GM19372 (cell line): ENCODE measurements around the gene PEAR1.

Source experiments
- ATAC-seq: cut with Tn5 transposase; IDR thresholded peaks from one replicate; pipeline ENCODE4 v1.9.1; 2021; ENCODE audit warnings: mild to moderate bottlenecking, low read depth, moderate library complexity; ENCODE audit not compliant: unreplicated experiment

The PEAR1 gene

DNA sequence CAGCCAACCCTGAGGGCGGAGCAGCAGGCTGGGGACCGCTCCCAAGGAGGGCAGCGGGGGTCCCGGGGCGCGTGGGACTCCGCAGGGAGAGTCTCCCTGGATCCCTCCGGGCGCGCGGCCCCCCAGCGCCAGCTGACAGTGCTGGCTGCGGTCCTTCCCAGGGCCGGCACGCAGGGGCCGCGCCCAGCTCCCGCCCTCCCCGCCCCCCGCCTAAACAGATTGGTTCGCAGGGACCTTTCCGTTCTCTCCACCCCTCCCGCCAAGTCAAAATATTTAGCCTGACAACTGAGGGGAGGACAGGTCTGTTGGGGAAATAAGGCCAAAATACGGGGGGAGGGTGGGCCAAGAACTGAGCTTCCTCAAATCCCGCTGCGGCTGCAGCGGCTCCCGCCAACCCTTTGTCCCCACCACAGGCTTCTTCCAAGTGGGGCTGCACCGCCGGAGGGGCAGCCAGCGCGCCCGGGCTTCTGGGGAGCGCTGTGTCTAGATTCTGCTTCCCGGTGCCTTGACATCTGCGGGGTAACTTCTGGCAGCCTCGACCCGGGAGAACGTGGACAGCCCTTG is 34.5 kb upstream of the PEAR1 start, which contains the start of gene INSRR:
Gene INSRR, minus strand, starts transcription at position 159 of the 564 bp plus-strand sequence. CDS start 496 bp downstream, outside the sequence.
- no peak for ATAC-seq

GRCh38 chr1:156859523-156860112 is 33.9 kb upstream of the PEAR1 start:
- no peak for ATAC-seq

DNA sequence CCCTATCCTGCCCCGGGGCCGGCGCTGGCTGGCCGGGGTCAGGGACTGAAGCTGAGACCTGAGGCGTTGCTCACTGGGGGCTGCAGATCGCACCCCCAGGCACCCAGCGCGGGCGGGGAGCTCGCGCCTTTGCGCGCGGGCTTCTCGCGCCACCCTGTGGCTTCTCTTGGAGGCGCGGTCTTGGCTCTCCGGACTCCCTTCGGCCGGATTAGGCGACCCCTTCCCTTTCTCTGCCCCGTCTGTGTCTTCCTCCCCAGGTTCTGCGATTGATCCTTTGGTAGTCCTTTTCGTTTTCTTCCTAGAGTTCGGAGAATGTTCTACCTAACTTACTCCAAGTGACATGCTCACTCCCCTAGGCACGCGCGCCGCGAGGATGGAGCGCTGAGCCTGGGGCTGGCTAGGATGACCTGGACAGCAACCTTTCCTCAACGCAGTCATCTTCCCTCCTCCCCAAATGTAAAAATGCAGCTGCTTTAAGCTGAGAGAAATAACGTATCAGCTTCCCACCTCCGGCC is 33.3 kb upstream of the PEAR1 start:
- ATAC-seq: no peak

- no peak for ATAC-seq
These were observed 32.7 kb upstream of the PEAR1 start, which contains the start of gene NTRK1 for GRCh38 chr1:156860628-156861423. TSS of gene NTRK1 (plus strand) at chr1:156860865. CDS start at chr1:156860935, 70 bp downstream.

DNA sequence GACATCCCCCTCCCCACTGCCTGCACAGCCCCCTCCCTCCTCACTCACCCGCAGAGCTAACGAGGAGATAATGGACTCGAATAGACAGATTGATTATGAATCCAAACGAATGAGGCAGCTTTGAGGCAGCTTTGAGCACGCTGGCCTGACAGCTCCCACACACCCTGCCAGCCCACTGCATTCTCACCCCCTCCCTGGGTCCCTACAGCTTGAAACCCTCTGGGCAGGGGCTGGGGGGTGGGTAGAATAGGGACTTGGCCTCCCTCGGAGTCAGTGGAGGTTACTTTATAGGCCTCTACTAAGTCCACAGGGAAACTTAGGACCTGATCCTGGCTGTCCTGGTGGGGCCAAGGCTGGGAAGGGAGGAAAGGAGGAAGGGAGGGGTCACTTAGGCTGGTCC is 30.9 kb upstream of the PEAR1 start:
- ATAC-seq: no peak

DNA sequence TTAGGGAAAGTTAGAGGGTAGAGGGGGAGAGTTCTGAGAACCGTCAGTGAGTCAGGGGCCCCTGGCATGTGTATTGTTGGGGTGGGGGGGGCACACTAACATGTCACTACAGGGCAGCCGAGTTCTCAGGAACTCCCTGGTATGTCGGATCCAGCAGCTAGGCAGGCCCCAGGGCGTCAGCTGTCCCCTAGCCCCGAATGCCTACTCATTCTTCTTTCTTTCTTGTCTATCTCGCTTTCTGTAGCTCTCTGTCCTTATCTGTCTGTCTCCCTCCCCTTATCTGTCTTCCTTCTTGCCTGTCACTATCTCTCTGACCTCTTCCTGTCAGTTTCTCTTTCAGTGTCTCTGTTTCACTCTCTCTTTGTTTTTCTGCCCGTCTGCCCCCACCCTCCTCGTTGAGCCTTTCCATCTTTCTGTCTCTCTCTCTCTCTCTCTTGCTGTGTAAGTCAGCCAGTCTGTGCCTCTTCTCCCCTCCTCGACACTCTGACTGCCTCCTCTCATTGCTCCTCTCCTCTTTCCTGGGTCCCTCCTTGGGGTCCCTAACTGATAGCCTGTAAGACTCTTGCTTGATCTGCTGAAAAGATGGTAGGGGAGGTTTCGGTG is 30.4 kb upstream of the PEAR1 start:
- no peak for ATAC-seq

DNA sequence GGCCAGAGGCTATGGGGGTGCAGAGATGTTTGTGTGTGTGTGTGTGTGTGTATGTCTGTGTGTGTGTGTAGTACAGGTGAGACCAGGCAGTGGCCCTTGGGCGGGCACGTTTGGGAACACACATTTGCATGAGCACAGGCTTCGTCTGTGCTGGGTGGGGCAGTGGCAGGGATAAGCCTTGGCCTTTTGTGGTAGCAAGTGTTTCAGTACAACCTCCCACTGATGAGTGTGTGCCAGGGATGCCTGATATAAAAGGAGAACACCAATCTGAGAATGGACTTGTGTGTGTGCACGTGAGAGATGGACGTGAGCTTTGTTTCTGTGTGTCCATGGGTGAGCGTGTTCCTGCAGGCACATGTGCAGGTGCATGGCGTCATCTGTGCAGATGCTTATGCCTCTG is 29.9 kb upstream of the PEAR1 start:
- no peak for ATAC-seq

- no peak for ATAC-seq
These were observed 28.7 kb upstream of the PEAR1 start for GRCh38 chr1:156864796-156865195.

DNA sequence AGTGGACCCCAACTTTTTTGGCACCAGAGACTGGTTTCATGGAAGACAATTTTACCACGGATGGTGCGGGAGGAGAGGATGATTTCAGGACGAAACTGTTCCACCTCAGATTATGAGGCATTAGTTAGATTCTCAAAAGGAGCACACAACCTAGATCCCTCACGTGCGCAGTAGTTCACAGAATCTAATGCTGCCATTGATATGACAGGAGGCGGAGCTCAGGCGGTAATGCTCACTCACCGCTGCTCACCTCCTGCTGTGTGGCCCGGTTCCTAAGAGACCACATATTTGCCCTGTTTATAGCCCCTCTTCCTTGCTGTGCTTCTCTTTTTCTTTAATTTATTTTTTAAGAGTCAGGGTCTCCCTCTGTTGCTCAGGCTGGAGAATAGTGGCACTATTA is 28.3 kb upstream of the PEAR1 start:
- no peak for ATAC-seq

- ATAC-seq: no peak
These were observed 27.7 kb upstream of the PEAR1 start for GRCh38 chr1:156865865-156866248.

DNA sequence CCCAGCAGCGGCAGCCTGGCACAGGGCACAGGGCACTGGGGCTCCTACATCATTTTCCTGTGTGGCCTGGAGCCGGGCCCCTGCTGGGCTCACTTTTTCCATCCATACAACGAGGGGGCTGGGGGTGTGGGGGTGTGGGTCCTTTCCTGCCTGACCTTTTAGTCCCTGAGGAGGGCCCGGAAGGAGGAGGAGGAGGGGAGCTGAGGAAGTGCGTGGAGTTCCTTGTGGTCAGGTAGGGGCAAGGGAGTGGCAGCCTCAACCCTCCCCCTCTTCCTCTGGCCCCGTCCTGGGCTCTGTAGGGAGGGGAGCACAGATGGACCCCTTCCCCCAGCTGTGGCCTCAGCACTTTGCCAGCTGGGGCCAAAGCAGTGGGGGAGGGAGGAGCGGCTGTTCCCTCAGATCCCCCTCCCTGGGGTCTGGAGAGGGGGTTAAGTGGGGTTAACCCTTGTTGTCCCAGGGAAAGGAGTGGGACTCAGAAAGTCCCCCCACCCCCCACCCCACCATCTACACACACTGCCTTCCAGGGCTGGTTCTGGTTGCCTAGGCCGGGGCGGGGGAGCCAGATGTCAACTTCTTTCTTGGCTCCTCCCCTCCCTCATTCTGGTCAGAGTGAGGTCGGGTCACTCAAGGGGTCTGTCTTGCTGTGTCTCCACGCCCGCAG is 27.1 kb upstream of the PEAR1 start:
- no peak for ATAC-seq

GRCh38 chr1:156868341-156868740 is 25.2 kb upstream of the PEAR1 start:
- ATAC-seq: no peak

- no peak for ATAC-seq
These were observed 24.1 kb upstream of the PEAR1 start for GRCh38 chr1:156869455-156869854.

DNA sequence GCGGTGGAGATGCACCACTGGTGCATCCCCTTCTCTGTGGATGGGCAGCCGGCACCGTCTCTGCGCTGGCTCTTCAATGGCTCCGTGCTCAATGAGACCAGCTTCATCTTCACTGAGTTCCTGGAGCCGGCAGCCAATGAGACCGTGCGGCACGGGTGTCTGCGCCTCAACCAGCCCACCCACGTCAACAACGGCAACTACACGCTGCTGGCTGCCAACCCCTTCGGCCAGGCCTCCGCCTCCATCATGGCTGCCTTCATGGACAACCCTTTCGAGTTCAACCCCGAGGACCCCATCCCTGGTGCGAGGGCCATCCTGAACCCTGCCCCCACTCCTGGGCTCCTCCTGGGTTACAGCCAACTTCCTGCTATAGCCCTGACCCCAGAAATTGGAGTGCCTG is 19.9 kb upstream of the PEAR1 start:
- ATAC-seq: no peak

DNA sequence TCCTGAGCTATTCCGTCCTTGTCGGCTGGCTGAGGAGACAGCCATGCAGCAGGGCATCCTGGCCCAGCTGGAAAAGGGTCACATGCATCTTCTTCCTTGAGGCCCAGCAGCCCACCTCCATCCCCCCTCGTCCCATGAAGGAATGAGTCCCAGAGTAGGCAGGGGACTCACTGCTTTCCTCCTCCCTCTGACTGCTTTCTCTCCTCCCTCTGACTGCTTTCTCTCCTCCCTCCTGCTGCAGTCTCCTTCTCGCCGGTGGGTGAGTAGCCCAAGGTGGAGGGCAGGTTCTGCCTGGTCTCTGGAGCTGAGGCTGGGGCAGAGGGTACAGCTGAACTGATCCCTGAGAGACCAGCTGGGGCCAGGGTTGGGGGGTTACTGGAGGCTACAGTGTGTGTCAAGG is 19.4 kb upstream of the PEAR1 start:
- ATAC-seq: no peak

GRCh38 chr1:156874572-156875340 is 18.8 kb upstream of the PEAR1 start:
- no peak for ATAC-seq

GRCh38 chr1:156875341-156875615 is 18.2 kb upstream of the PEAR1 start:
- ATAC-seq: no peak

DNA sequence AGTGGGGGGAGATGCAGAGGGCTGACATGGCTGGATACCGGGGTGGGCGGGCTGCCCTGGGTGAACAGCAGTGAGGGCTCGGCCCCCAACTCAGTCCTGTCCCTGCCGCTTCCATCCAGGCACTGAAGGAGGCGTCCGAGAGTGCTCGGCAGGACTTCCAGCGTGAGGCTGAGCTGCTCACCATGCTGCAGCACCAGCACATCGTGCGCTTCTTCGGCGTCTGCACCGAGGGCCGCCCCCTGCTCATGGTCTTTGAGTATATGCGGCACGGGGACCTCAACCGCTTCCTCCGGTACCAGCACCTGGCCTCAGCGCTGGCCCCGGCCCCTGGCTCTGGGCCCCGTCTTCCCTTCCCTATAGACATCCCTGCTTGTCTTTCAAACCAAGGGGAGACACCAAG is 17.2 kb upstream of the PEAR1 start:
- no peak for ATAC-seq

- no peak for ATAC-seq
These were observed 15.9 kb upstream of the PEAR1 start for GRCh38 chr1:156877433-156878170.
